Neural progenitor cell (in vitro differentiated cells): ENCODE data around the gene PLA2G2E. TPM values are rescaled to one million over a fixed set of nuclear protein-coding genes. Genes with fewer than 3 reads are reported as not detected.

Experiments used
- DNase-seq: peaks from one replicate; pipeline ENCODE4 v3.0.0-alpha.2; 2016; ENCODE audit warnings: low spot score
- H2AFZ ChIP-seq: fragments of 200-600 bp; sonication (generic); replicated peaks from 2 replicates; pipeline ENCODE4 v1.6.1; 2016; ENCODE audit warnings: antibody characterized with exemption
- H3F3A ChIP-seq: fragments of 200-600 bp; sonication (generic); 2 replicates; pipeline ENCODE4 v1.6.1; 2016; ENCODE audit warnings: antibody characterized with exemption, low read depth
- H3K27ac ChIP-seq: fragments of 200-600 bp; sonication (generic); 2 replicates; pipeline ENCODE4 v1.5.1; 2016; ENCODE audit warnings: mild to moderate bottlenecking
- H3K27me3 ChIP-seq: fragments of 200-600 bp; sonication (generic); 2 replicates; pipeline ENCODE4 v1.6.1; 2016; ENCODE audit warnings: mild to moderate bottlenecking, moderate library complexity
- H3K36me3 ChIP-seq: fragments of 200-600 bp; sonication (generic); 2 replicates; pipeline ENCODE4 v1.5.1; 2016
- H3K4me1 ChIP-seq: fragments of 200-600 bp; sonication (generic); 2 replicates; pipeline ENCODE4 v1.6.1; 2016; ENCODE audit warnings: mixed run types
- H3K4me2 ChIP-seq: fragments of 200-600 bp; sonication (generic); 2 replicates; pipeline ENCODE4 v1.6.1; 2016
- H3K4me3 ChIP-seq: fragments of 200-600 bp; sonication (generic); 2 replicates; pipeline ENCODE4 v1.5.1; 2016
- H3K79me2 ChIP-seq: fragments of 200-600 bp; sonication (generic); 2 replicates; pipeline ENCODE4 v1.6.1; 2016; ENCODE audit warnings: low read depth
- H3K9ac ChIP-seq: fragments of 200-600 bp; sonication (generic); 2 replicates; pipeline ENCODE4 v1.6.1; 2016
- H3K9me3 ChIP-seq: fragments of 200-600 bp; sonication (generic); 2 replicates; pipeline ENCODE4 v1.5.1; 2016; ENCODE audit warnings: low read depth
- H4K20me1 ChIP-seq: fragments of 200-600 bp; sonication (generic); 2 replicates; pipeline ENCODE4 v1.6.1; 2016; ENCODE audit warnings: low read depth
- H3K27ac Mint-ChIP-seq: 3 replicates; pipeline ENCODE4 v1.8.0; 2021; ENCODE audit warnings: mixed read lengths
- H3K27me3 Mint-ChIP-seq: 2 replicates; pipeline ENCODE4 v1.8.0; 2022; ENCODE audit warnings: low read depth, mild to moderate bottlenecking, inconsistent platforms, moderate library complexity, mixed read lengths; ENCODE audit not compliant: insufficient read depth
- H3K36me3 Mint-ChIP-seq: 3 replicates; pipeline ENCODE4 v1.8.0; 2021; ENCODE audit warnings: mixed read lengths
- H3K4me1 Mint-ChIP-seq: 3 replicates; pipeline ENCODE4 v1.8.0; 2021; ENCODE audit warnings: mixed read lengths
- H3K4me3 Mint-ChIP-seq: 3 replicates; pipeline ENCODE4 v1.8.0; 2021; ENCODE audit warnings: mild to moderate bottlenecking, moderate library complexity, mixed read lengths
- H3K9me3 Mint-ChIP-seq: 3 replicates; pipeline ENCODE4 v1.8.0; 2020; ENCODE audit warnings: mixed read lengths
- CTCF ChIP-seq: fragments of 200-600 bp; sonication (generic); IDR thresholded peaks from 2 replicates; pipeline ENCODE4 v1.5.1; 2017; ENCODE audit warnings: antibody characterized with exemption, mild to moderate bottlenecking
- EZH2 ChIP-seq: fragments of 200-600 bp; sonication (generic); IDR thresholded peaks from 2 replicates; pipeline ENCODE4 v1.6.1; 2017; ENCODE audit warnings: antibody characterized with exemption, mild to moderate bottlenecking, moderate library complexity
- EZH2phosphoT487 ChIP-seq: fragments of 200-600 bp; sonication (generic); IDR thresholded peaks from 2 replicates; pipeline ENCODE4 v1.6.1; 2017; ENCODE audit warnings: antibody characterized with exemption
- total RNA-seq: library from RNA; depleted of rRNA; stranded (reverse); fragments of >200 nt; gene quantifications from 2 replicates; pipeline ENCODE4 v1.2.3, GENCODE V29; 2015; ENCODE audit warnings: low replicate concordance

The PLA2G2E gene
- total RNA-seq, 1 donor from 2014 or later, result not detected

- H2AFZ ChIP-seq, result no peak overlapping the region
- H3K9me3 ChIP-seq, result no peaks in the 10 kb centered on the region
- TF ChIP-seq EZH2phosphoT487 (no peak), EZH2 (no peak), CTCF (peak; percentile 96)
- peak; percentile 91 for DNase-seq
- H3K4me2 ChIP-seq, result no peak overlapping the region
- H3K36me3 Mint-ChIP-seq, result peaks cover 3% of the 10 kb centered on the region
- H3K79me2 ChIP-seq, result no peaks in the 10 kb centered on the region
- no peaks in the 10 kb centered on the region for H4K20me1 ChIP-seq
- peaks cover 14% of the 10 kb centered on the region for H3K4me1 Mint-ChIP-seq
- no peaks in the 10 kb centered on the region for H3K9me3 Mint-ChIP-seq
- no peaks in the 10 kb centered on the region for H3K27me3 ChIP-seq
- peaks cover under 1% of the 10 kb centered on the region for H3K4me1 ChIP-seq
- peaks cover 4% of the 10 kb centered on the region for H3K27me3 Mint-ChIP-seq
- H3K27ac Mint-ChIP-seq, result no peak overlapping the region
- no peaks in the 10 kb centered on the region for H3K36me3 ChIP-seq
- no peak overlapping the region for H3K27ac ChIP-seq
- no peak overlapping the region for H3K9ac ChIP-seq
- H3F3A ChIP-seq, result no peaks in the 10 kb centered on the region
- H3K4me3 Mint-ChIP-seq, result no peak overlapping the region
- H3K4me3 ChIP-seq, result no peak overlapping the region
These were observed 5.4 kb downstream of the PLA2G2E start for GRCh38 chr1:19918057-19918456.

GRCh38 chr1:19910650-19911049 is 12.8 kb downstream of the PLA2G2E start:
- Histone ChIP-seq H3K9ac (no peak overlapping the region), H3K4me2 (no peak overlapping the region), H3K4me3 (no peak overlapping the region), H3K27me3 (no peaks in the 10 kb centered on the region), H3K79me2 (no peaks in the 10 kb centered on the region), H3F3A (no peaks in the 10 kb centered on the region), H3K36me3 (peaks cover 7% of the 10 kb centered on the region), H4K20me1 (peaks cover 3% of the 10 kb centered on the region), H3K27ac (no peak overlapping the region), H2AFZ (no peak overlapping the region), H3K9me3 (no peaks in the 10 kb centered on the region), H3K4me1 (no peaks in the 10 kb centered on the region)
- Mint-ChIP-seq H3K9me3 (no peaks in the 10 kb centered on the region), H3K27ac (no peak overlapping the region), H3K27me3 (no peaks in the 10 kb centered on the region), H3K36me3 (peaks cover 39% of the 10 kb centered on the region), H3K4me3 (no peak overlapping the region), H3K4me1 (no peaks in the 10 kb centered on the region)
- TF ChIP-seq EZH2 (no peak), CTCF (no peak), EZH2phosphoT487 (no peak)
- no peak for DNase-seq

- Histone ChIP-seq H3K79me2 (no peaks in the 10 kb centered on the region), H2AFZ (no peak overlapping the region), H3K4me2 (no peak overlapping the region), H3F3A (no peaks in the 10 kb centered on the region), H3K9me3 (no peaks in the 10 kb centered on the region), H3K27ac (no peak overlapping the region), H3K27me3 (no peaks in the 10 kb centered on the region), H3K36me3 (peaks cover 10% of the 10 kb centered on the region), H3K4me1 (no peaks in the 10 kb centered on the region), H3K4me3 (no peak overlapping the region), H3K9ac (no peak overlapping the region), H4K20me1 (peaks cover 3% of the 10 kb centered on the region)
- H3K36me3 Mint-ChIP-seq, result peaks cover 42% of the 10 kb centered on the region
- no peaks in the 10 kb centered on the region for H3K27me3 Mint-ChIP-seq
- TF ChIP-seq EZH2 (no peak), EZH2phosphoT487 (no peak), CTCF (no peak)
- H3K4me3 Mint-ChIP-seq, result no peak overlapping the region
- no peaks in the 10 kb centered on the region for H3K9me3 Mint-ChIP-seq
- H3K4me1 Mint-ChIP-seq, result no peaks in the 10 kb centered on the region
- no peak for DNase-seq
- H3K27ac Mint-ChIP-seq, result no peak overlapping the region
These were observed 13.4 kb downstream of the PLA2G2E start for GRCh38 chr1:19909971-19910370.

GRCh38 chr1:19909392-19909791 is 14.0 kb downstream of the PLA2G2E start:
- peaks cover 46% of the 10 kb centered on the region for H3K36me3 Mint-ChIP-seq
- Histone ChIP-seq H3K9me3 (no peaks in the 10 kb centered on the region), H3F3A (no peaks in the 10 kb centered on the region), H3K27ac (no peak overlapping the region), H4K20me1 (peaks cover 3% of the 10 kb centered on the region), H3K36me3 (peaks cover 11% of the 10 kb centered on the region), H3K4me1 (no peaks in the 10 kb centered on the region), H3K4me3 (no peak overlapping the region), H3K4me2 (no peak overlapping the region), H3K9ac (no peak overlapping the region), H3K27me3 (no peaks in the 10 kb centered on the region), H2AFZ (no peak overlapping the region), H3K79me2 (no peaks in the 10 kb centered on the region)
- no peaks in the 10 kb centered on the region for H3K4me1 Mint-ChIP-seq
- TF ChIP-seq EZH2, result no peak
- H3K27ac Mint-ChIP-seq, result no peak overlapping the region
- H3K9me3 Mint-ChIP-seq, result no peaks in the 10 kb centered on the region
- no peak overlapping the region for H3K4me3 Mint-ChIP-seq
- H3K27me3 Mint-ChIP-seq, result no peaks in the 10 kb centered on the region
- DNase-seq, result no peak
